GM12878 (cell line): ENCODE results near the gene XPNPEP3. TPM values are rescaled to one million over a fixed set of nuclear protein-coding genes. Genes with fewer than 3 reads are reported as not detected.

Experiments
- ATAC-seq: fragments of 200-7000 bp; cut with Tn5 transposase; 3 replicates; pipeline ENCODE4 v1.9.1; 2020; ENCODE audit warnings: mild to moderate bottlenecking, moderate library complexity
- BruUV-seq: library from RNA; stranded (reverse); fragments of 400-500 nt; replicated peaks from 2 replicates; lab custom pipeline; 2021; lab: Mats Ljungman, UMichigan
- CTCF ChIA-PET: fragments of 300-600 bp; sonication (Branson Sonifier 250); formaldehyde crosslinking; extraction: SDS; loops from one replicate; lab custom pipeline; 2021; ENCODE audit warnings: inconsistent platforms; lab: Yijun Ruan, JAX
- POLR2A ChIA-PET: fragments of 350-600 bp; formaldehyde crosslinking; extraction: SDS; loops from one replicate; lab custom pipeline; 2021; ENCODE audit warnings: inconsistent platforms; lab: Charles Lee
- RAD21 ChIA-PET: fragments of 300-600 bp; sonication (Branson Sonifier 250); formaldehyde crosslinking; loops from one replicate; lab custom pipeline; 2023; ENCODE audit warnings: antibody characterized with exemption; ENCODE audit not compliant: unreplicated experiment; lab: Charles Lee
- SMC1A ChIA-PET: fragments of 300-600 bp; sonication (Branson Sonifier 250); formaldehyde crosslinking; loops from one replicate; lab custom pipeline; 2023; ENCODE audit not compliant: unreplicated experiment, uncharacterized antibody; lab: Charles Lee
- DNase-seq: peaks from one replicate; pipeline ENCODE4 v3.0.0-alpha.2; 2011; ENCODE audit warnings: low read depth, low spot score
- FAIRE-seq: peaks from 3 replicates; lab custom pipeline; 2011; peaks lifted over from hg19 to GRCh38; lab: Jason Lieb, UNC
- H2AFZ ChIP-seq: 2 replicates; pipeline ENCODE4 v1.6.0; 2011; ENCODE audit warnings: low read depth, low read length, control low read depth; ENCODE audit not compliant: control insufficient read depth
- H3K27ac ChIP-seq: 2 replicates; pipeline ENCODE4 v1.5.1; 2011; ENCODE audit warnings: control low read depth; ENCODE audit not compliant: control insufficient read depth, insufficient read depth
- H3K27me3 ChIP-seq, 2 experiments: replicated peaks in 1 of 2; 2 replicates each; pipeline versions ENCODE4 v1.6.0 to v1.6.1; 2011; ENCODE audit warnings: low read length in 1 of 2; ENCODE audit not compliant: control insufficient read depth in 2 of 2, insufficient read depth in 2 of 2
- H3K36me3 ChIP-seq, 2 experiments: 2 replicates each; pipeline ENCODE4 v1.5.1; 2011; ENCODE audit warnings: low read length in 1 of 2; ENCODE audit not compliant: control insufficient read depth in 2 of 2, insufficient read depth in 2 of 2
- H3K4me1 ChIP-seq: 2 replicates; pipeline ENCODE4 v1.6.1; 2011; ENCODE audit warnings: mild to moderate bottlenecking, low read length, moderate library complexity, mixed read lengths; ENCODE audit not compliant: control insufficient read depth, insufficient read depth
- H3K4me2 ChIP-seq: 2 replicates; pipeline ENCODE4 v1.6.0; 2011; ENCODE audit warnings: control low read depth; ENCODE audit not compliant: control insufficient read depth, insufficient read depth
- H3K4me3 ChIP-seq: fragments of 200-600 bp; sonication (generic); 2 replicates; pipeline ENCODE4 v1.5.1; 2016
- H3K79me2 ChIP-seq: 2 replicates; pipeline ENCODE4 v1.6.0; 2011; ENCODE audit warnings: low read length; ENCODE audit not compliant: control insufficient read depth, insufficient read depth
- H3K9ac ChIP-seq: 2 replicates; pipeline ENCODE4 v1.8.0; 2011; ENCODE audit warnings: low read length, control low read depth, mixed read lengths; ENCODE audit not compliant: control insufficient read depth, insufficient read depth
- H3K9me3 ChIP-seq: replicated peaks from 3 replicates; pipeline ENCODE4 v1.5.1; 2011; ENCODE audit warnings: mild to moderate bottlenecking, low read length; ENCODE audit not compliant: control insufficient read depth, insufficient read depth
- H4K20me1 ChIP-seq: 2 replicates; pipeline ENCODE4 v1.6.0; 2011; ENCODE audit not compliant: control insufficient read depth, insufficient read depth
- BACH1 ChIP-seq: fragments of 450-650 bp; IDR thresholded peaks from 2 replicates; pipeline ENCODE4 v1.6.1; 2017; ENCODE audit warnings: mild to moderate bottlenecking, borderline replicate concordance
- CBX5 ChIP-seq: sonication (generic); IDR thresholded peaks from 2 replicates; pipeline ENCODE4 v1.6.1; 2016; ENCODE audit warnings: low read depth, moderate library complexity, mild to moderate bottlenecking, inconsistent platforms
- SMAD5 ChIP-seq: IDR thresholded peaks from 2 replicates; pipeline ENCODE4 v1.6.1; 2016; ENCODE audit warnings: antibody characterized with exemption, low read depth
- SREBF2 ChIP-seq: IDR thresholded peaks from 2 replicates; pipeline ENCODE4 v1.6.1; 2012; ENCODE audit warnings: mild to moderate bottlenecking, low read length
- TAF1 ChIP-seq: IDR thresholded peaks from 2 replicates; pipeline ENCODE4 v1.6.1; 2011; ENCODE audit warnings: mild to moderate bottlenecking, low read depth, low read length, borderline replicate concordance
- ZNF622 ChIP-seq: fragments of 450-650 bp; IDR thresholded peaks from 2 replicates; pipeline ENCODE4 v1.6.1; 2017; ENCODE audit warnings: mild to moderate bottlenecking, inconsistent platforms
- WGBS: methylation state at CpG from one replicate; pipeline ENCODE4 v1.1.6; 2016; ENCODE audit warnings: low lambda C conversion rate; ENCODE audit not compliant: insufficient replicate concordance, insufficient coverage; ENCODE audit errors: missing lambda C conversion rate; 5-methylcytosine and 5-hydroxymethylcytosine counted together
- in situ Hi-C: fragments of 300-500 bp; cut with MboI; formaldehyde crosslinking; loops from 9 replicates; pipeline ENCODE4 v1.14.3; 2018; ENCODE audit warnings: mixed read lengths
- intact Hi-C: fragments of 100-400 bp; cut with micrococcal nuclease; formaldehyde crosslinking; loops from one replicate; pipeline ENCODE4 v1.14.2; 2022; ENCODE audit not compliant: unreplicated experiment
- polyA plus RNA-seq, 11 experiments: library from polyadenylated mRNA; depleted of rRNA in 4 of 11; unstranded in 6 of 11; stranded (reverse) in 5 of 11; fragments of >200 nt; fragmentation: Nextera tagmentation in 4 of 11; fragmentation: Illumina TruSeq in 1 of 11; extraction: Ambion mirVana in 4 of 11; extraction: Trizol in 1 of 11; gene quantifications; 1 replicate in 1 of 11; 2 replicates in 10 of 11; pipeline versions ENCODE4 v1.2.1 to v1.2.3, GENCODE V29; 2011 to 2016; ENCODE audit warnings: inconsistent platforms in 2 of 11, missing spikeins in 2 of 11, low read depth in 1 of 11
- total RNA-seq, 4 experiments: library from RNA; depleted of rRNA in 3 of 4; stranded (reverse); fragments of >200 nt in 3 of 4; fragmentation: Illumina TruSeq in 1 of 4; extraction: Trizol in 1 of 4; gene quantifications; 2 replicates each; pipeline versions ENCODE4 v1.2.1 to v1.2.3, GENCODE V29; 2013 to 2021
- TF ChIP-seq, protein P1 (sequence below): IDR thresholded peaks from 2 replicates; pipeline ENCODE4 v1.6.1; 2012; ENCODE audit warnings: low read depth, low read length, improper control_type of control experiment
- TF ChIP-seq, protein P2 (sequence below): fragments of 450-650 bp; formaldehyde crosslinking; IDR thresholded peaks from 2 replicates; pipeline ENCODE4 v1.4.0; 2020; ENCODE audit warnings: mild to moderate bottlenecking, moderate library complexity
- TF ChIP-seq, protein P3 (sequence below): fragments of 450-650 bp; IDR thresholded peaks from 2 replicates; pipeline ENCODE4 v1.6.1; 2017; ENCODE audit warnings: mild to moderate bottlenecking, moderate library complexity

Gene XPNPEP3
- total and polyA plus RNA-seq, 10 of the 15 experiments (the other 5 are each of a cell fraction or from before 2014, with no cell fraction given), result 6.7 to 19.9 (median 11.7) TPM

DNA sequence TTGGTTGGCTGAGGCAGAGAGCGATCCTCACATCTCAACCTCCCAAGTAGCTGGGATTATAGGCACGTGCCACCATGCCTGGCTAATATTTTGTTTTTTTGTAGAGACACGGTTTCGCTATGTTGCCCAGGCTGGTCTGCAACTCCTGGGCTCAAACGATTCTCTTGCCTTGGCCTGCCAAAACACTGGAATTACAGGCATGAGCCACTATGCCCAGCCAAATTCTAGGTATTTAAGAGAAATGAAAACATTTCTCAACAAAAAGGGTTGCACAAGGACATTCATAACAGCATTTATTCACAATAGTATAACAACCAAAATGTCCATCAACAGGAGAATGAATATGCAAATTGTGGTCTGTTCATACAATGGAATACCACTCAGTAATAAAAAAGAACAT, 62.5 kb downstream of the XPNPEP3 start:
- Histone ChIP-seq H3K9me3 (no peaks in the 10 kb centered on the region), H3K27ac (no peak overlapping the region), H3K36me3 (peaks cover 2 to 3% of the 10 kb centered on the region in 2 experiments; a peak in 2 of 4 replicates), H3K4me2 (no peak overlapping the region), H4K20me1 (no peaks in the 10 kb centered on the region), H2AFZ (no peak overlapping the region), H3K9ac (no peak overlapping the region), H3K79me2 (no peaks in the 10 kb centered on the region), H3K4me3 (no peak overlapping the region), H3K27me3 (no peaks in the 10 kb centered on the region), H3K4me1 (no peaks in the 10 kb centered on the region)
- in situ Hi-C loops, result no loop called here
- no peak for DNase-seq
- 98% methylated on average over 5 of the region's 5 CpGs for WGBS
- ChIA-PET POLR2A (no interaction called here), CTCF (no interaction called here), RAD21 (no interaction called here), SMC1A (interaction anchor here (0.8 kb wide), 1 partner anchor 9 kb away, joined by 3 read pairs; no protein-coding TSS in a partner anchor)
- intact Hi-C loops, result no loop called here
- no peak for TF ChIP-seq BACH1
- TF ChIP-seq SMAD5, result no peak
- TF ChIP-seq, protein P1, sequence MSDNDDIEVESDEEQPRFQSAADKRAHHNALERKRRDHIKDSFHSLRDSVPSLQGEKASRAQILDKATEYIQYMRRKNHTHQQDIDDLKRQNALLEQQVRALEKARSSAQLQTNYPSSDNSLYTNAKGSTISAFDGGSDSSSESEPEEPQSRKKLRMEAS, result no peak
- no peak for TF ChIP-seq SREBF2
- no TSS peak for BruUV-seq
- ATAC-seq, result no peak
- no peak for FAIRE-seq

DNA sequence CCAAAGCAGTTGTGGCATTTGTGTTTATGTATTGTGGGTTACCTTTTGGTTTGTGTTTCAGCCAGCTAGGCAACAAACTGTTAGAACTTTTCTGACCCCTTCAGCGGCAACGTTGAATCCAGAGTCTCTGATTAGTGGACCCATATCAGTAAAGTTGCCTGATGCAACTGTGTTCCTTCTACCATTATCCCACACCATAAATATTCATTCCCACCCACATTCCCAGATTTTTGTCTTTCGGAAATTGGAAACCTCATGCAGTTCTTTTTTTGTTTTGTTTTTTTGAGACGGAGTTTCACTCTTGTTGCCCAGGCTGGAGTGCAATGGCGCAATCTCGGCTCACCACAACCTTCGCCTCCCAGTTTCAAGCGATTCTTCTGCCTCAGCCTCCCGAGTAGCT, 63.6 kb downstream of the XPNPEP3 start:
- H3K27me3 ChIP-seq, result no peaks in the 10 kb centered on the region
- intact Hi-C loops (loop anchor here (5.0 kb wide), 1 partner anchor 222 kb away; no protein-coding TSS in a partner anchor), in situ Hi-C loops (no loop called here)
- no peak overlapping the region for H3K27ac ChIP-seq
- BruUV-seq, result no TSS peak
- DNase-seq (no peak), FAIRE-seq (no peak), ATAC-seq (no peak)
- H3K4me2 ChIP-seq, result no peak overlapping the region
- ChIA-PET CTCF (interaction anchor here (0.9 to 5.5 kb wide), 3 partner anchors 198 to 317 kb away, joined by 3 to 136 read pairs (median 5); no protein-coding TSS in a partner anchor), POLR2A (no interaction called here), RAD21 (no interaction called here), SMC1A (interaction anchor here (3.6 kb wide), 1 partner anchor 315 kb away, joined by 73 read pairs; no protein-coding TSS in a partner anchor)
- H3K4me1 ChIP-seq, result no peaks in the 10 kb centered on the region
- H3K9me3 ChIP-seq, result no peaks in the 10 kb centered on the region
- no peak overlapping the region for H3K9ac ChIP-seq
- H3K36me3 ChIP-seq, result peaks cover 2 to 4% of the 10 kb centered on the region in 2 experiments; a peak in 3 of 4 replicates
- H4K20me1 ChIP-seq, result no peaks in the 10 kb centered on the region
- H3K79me2 ChIP-seq, result no peaks in the 10 kb centered on the region
- no peak overlapping the region for H3K4me3 ChIP-seq
- H2AFZ ChIP-seq, result no peak overlapping the region
- 91% methylated on average over 9 of the region's 9 CpGs for WGBS
- no peak for TF ChIP-seq TAF1
- TF ChIP-seq, protein P2, sequence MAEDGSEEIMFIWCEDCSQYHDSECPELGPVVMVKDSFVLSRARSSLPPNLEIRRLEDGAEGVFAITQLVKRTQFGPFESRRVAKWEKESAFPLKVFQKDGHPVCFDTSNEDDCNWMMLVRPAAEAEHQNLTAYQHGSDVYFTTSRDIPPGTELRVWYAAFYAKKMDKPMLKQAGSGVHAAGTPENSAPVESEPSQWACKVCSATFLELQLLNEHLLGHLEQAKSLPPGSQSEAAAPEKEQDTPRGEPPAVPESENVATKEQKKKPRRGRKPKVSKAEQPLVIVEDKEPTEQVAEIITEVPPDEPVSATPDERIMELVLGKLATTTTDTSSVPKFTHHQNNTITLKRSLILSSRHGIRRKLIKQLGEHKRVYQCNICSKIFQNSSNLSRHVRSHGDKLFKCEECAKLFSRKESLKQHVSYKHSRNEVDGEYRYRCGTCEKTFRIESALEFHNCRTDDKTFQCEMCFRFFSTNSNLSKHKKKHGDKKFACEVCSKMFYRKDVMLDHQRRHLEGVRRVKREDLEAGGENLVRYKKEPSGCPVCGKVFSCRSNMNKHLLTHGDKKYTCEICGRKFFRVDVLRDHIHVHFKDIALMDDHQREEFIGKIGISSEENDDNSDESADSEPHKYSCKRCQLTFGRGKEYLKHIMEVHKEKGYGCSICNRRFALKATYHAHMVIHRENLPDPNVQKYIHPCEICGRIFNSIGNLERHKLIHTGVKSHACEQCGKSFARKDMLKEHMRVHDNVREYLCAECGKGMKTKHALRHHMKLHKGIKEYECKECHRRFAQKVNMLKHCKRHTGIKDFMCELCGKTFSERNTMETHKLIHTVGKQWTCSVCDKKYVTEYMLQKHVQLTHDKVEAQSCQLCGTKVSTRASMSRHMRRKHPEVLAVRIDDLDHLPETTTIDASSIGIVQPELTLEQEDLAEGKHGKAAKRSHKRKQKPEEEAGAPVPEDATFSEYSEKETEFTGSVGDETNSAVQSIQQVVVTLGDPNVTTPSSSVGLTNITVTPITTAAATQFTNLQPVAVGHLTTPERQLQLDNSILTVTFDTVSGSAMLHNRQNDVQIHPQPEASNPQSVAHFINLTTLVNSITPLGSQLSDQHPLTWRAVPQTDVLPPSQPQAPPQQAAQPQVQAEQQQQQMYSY (CRISPR knock-in tag), result no peak
- TF ChIP-seq SMAD5, result no peak
- TF ChIP-seq CBX5, result no peak
- no peak for TF ChIP-seq ZNF622
- TF ChIP-seq, protein P3, sequence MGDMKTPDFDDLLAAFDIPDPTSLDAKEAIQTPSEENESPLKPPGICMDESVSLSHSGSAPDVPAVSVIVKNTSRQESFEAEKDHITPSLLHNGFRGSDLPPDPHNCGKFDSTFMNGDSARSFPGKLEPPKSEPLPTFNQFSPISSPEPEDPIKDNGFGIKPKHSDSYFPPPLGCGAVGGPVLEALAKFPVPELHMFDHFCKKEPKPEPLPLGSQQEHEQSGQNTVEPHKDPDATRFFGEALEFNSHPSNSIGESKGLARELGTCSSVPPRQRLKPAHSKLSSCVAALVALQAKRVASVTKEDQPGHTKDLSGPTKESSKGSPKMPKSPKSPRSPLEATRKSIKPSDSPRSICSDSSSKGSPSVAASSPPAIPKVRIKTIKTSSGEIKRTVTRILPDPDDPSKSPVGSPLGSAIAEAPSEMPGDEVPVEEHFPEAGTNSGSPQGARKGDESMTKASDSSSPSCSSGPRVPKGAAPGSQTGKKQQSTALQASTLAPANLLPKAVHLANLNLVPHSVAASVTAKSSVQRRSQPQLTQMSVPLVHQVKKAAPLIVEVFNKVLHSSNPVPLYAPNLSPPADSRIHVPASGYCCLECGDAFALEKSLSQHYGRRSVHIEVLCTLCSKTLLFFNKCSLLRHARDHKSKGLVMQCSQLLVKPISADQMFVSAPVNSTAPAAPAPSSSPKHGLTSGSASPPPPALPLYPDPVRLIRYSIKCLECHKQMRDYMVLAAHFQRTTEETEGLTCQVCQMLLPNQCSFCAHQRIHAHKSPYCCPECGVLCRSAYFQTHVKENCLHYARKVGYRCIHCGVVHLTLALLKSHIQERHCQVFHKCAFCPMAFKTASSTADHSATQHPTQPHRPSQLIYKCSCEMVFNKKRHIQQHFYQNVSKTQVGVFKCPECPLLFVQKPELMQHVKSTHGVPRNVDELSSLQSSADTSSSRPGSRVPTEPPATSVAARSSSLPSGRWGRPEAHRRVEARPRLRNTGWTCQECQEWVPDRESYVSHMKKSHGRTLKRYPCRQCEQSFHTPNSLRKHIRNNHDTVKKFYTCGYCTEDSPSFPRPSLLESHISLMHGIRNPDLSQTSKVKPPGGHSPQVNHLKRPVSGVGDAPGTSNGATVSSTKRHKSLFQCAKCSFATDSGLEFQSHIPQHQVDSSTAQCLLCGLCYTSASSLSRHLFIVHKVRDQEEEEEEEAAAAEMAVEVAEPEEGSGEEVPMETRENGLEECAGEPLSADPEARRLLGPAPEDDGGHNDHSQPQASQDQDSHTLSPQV, result no peak
